Neural cell (in vitro differentiated cells): ENCODE results near the gene ATG2B. TPM values are rescaled to one million over a fixed set of nuclear protein-coding genes. Genes with fewer than 3 reads are reported as not detected.

ENCODE experiments used
- H2AFZ ChIP-seq: fragments of 200-600, 300-800 bp; sonication (generic), shearing (Covaris generic); 2 replicates; pipeline ENCODE4 v1.6.0; 2014; ENCODE audit warnings: low read depth, mild to moderate bottlenecking, antibody characterized with exemption, low read length, moderate library complexity
- H3F3A ChIP-seq: fragments of 200-600 bp; shearing (Covaris generic); 2 replicates; pipeline ENCODE4 v1.6.1; 2016; ENCODE audit warnings: mild to moderate bottlenecking, moderate library complexity, mixed read lengths, antibody characterized with exemption, low read length; ENCODE audit not compliant: insufficient read depth, poor library complexity, severe bottlenecking
- H3K27ac ChIP-seq: fragments of 200-600, 300-800 bp; sonication (generic), shearing (Covaris generic); 2 replicates; pipeline ENCODE4 v1.5.1; 2014; ENCODE audit warnings: mild to moderate bottlenecking, low read length, moderate library complexity
- H3K27me3 ChIP-seq: fragments of 300-800, 200-600 bp; sonication (generic), shearing (Covaris generic); 2 replicates; pipeline ENCODE4 v1.6.0; 2014; ENCODE audit warnings: mild to moderate bottlenecking, low read depth, low read length, moderate library complexity; ENCODE audit not compliant: insufficient read depth
- H3K36me3 ChIP-seq: fragments of 300-800, 200-600 bp; sonication (generic), shearing (Covaris generic); 2 replicates; pipeline ENCODE4 v1.5.1; 2014; ENCODE audit warnings: mild to moderate bottlenecking, antibody characterized with exemption, low read length, moderate library complexity; ENCODE audit not compliant: insufficient read depth
- H3K4me2 ChIP-seq: fragments of 300-800, 200-600 bp; sonication (generic), shearing (Covaris generic); 2 replicates; pipeline ENCODE4 v1.6.0; 2014; ENCODE audit warnings: mild to moderate bottlenecking, low read length
- H3K4me3 ChIP-seq: fragments of 300-800, 200-600 bp; sonication (generic), shearing (Covaris generic); 2 replicates; pipeline ENCODE4 v1.5.1; 2014; ENCODE audit warnings: mild to moderate bottlenecking, low read length, moderate library complexity
- H3K79me2 ChIP-seq: fragments of 200-600 bp; shearing (Covaris generic); replicated peaks from 2 replicates; pipeline ENCODE4 v1.6.0; 2014; ENCODE audit warnings: mild to moderate bottlenecking, low read length, moderate library complexity; ENCODE audit not compliant: insufficient read depth
- H3K9ac ChIP-seq: fragments of 300-800, 200-600 bp; sonication (generic), shearing (Covaris generic); 2 replicates; pipeline ENCODE4 v1.6.1; 2016; ENCODE audit warnings: mild to moderate bottlenecking, low read length, mixed read lengths
- H3K9me2 ChIP-seq: fragments of 200-600 bp; shearing (Covaris generic); 2 replicates; pipeline ENCODE4 v1.6.1; 2016; ENCODE audit warnings: mild to moderate bottlenecking, low read length, mixed read lengths; ENCODE audit not compliant: insufficient read depth
- H3K9me3 ChIP-seq: fragments of 200-600, 300-800 bp; sonication (generic), shearing (Covaris generic); 2 replicates; pipeline ENCODE4 v1.6.1; 2016; ENCODE audit warnings: mild to moderate bottlenecking, mixed run types, low read length, moderate library complexity, mixed read lengths
- H4K20me1 ChIP-seq: fragments of 200-600 bp; shearing (Covaris generic); 2 replicates; pipeline ENCODE4 v1.6.1; 2016; ENCODE audit warnings: mild to moderate bottlenecking, mixed run types; ENCODE audit not compliant: insufficient read depth
- EP300 ChIP-seq: fragments of 450-650 bp; conservative IDR thresholded peaks from 2 replicates; pipeline ENCODE4 v1.6.1; 2014; ENCODE audit warnings: antibody characterized with exemption, mild to moderate bottlenecking, moderate library complexity; ENCODE audit not compliant: poor library complexity, severe bottlenecking
- EZH2 ChIP-seq: fragments of 200-600, 300-800 bp; shearing (Covaris generic), sonication (generic); IDR thresholded peaks from 2 replicates; pipeline ENCODE4 v1.6.1; 2014; ENCODE audit warnings: antibody characterized with exemption, low read length, borderline replicate concordance, mild to moderate bottlenecking; ENCODE audit not compliant: insufficient read depth, poor library complexity, severe bottlenecking
- MXI1 ChIP-seq: fragments of 450-650 bp; conservative IDR thresholded peaks from 2 replicates; pipeline ENCODE4 v1.6.1; 2014; ENCODE audit warnings: antibody characterized with exemption, mild to moderate bottlenecking; ENCODE audit not compliant: poor library complexity, severe bottlenecking
- POLR2AphosphoS5 ChIP-seq: IDR thresholded peaks from 2 replicates; pipeline ENCODE4 v1.6.1; 2012
- RAD21 ChIP-seq: fragments of 450-650 bp; conservative IDR thresholded peaks from 2 replicates; pipeline ENCODE4 v1.6.1; 2014; ENCODE audit warnings: antibody characterized with exemption, mild to moderate bottlenecking, moderate library complexity
- REST ChIP-seq: IDR thresholded peaks from 2 replicates; pipeline ENCODE4 v1.6.1; 2012; ENCODE audit warnings: borderline replicate concordance
- SMC3 ChIP-seq: fragments of 450-650 bp; conservative IDR thresholded peaks from 2 replicates; pipeline ENCODE4 v1.6.1; 2014; ENCODE audit warnings: antibody characterized with exemption, mild to moderate bottlenecking, moderate library complexity; ENCODE audit not compliant: poor library complexity
- TAF1 ChIP-seq: IDR thresholded peaks from 2 replicates; pipeline ENCODE4 v1.6.1; 2012; ENCODE audit warnings: low read depth
- polyA plus RNA-seq: library from polyadenylated mRNA; depleted of rRNA; stranded (reverse); fragments of >200 nt; gene quantifications from 2 replicates; pipeline ENCODE4 v1.2.3, GENCODE V29; 2014
- TF ChIP-seq, protein P1 (sequence below): fragments of 450-650 bp; IDR thresholded peaks from 2 replicates; pipeline ENCODE4 v1.5.1; 2014; ENCODE audit warnings: antibody characterized with exemption, mild to moderate bottlenecking, moderate library complexity; ENCODE audit not compliant: poor library complexity, severe bottlenecking

The ATG2B gene
- polyA plus RNA-seq, 1 donor from 2014 or later = 16.2 TPM

- Histone ChIP-seq H3K27ac (no peak overlapping the region), H3K4me3 (no peak overlapping the region), H4K20me1 (no peaks in the 10 kb centered on the region), H3K27me3 (no peaks in the 10 kb centered on the region), H3F3A (no peaks in the 10 kb centered on the region), H3K9ac (no peak overlapping the region), H2AFZ (no peak overlapping the region), H3K36me3 (no peaks in the 10 kb centered on the region), H3K9me2 (no peaks in the 10 kb centered on the region), H3K4me2 (no peak overlapping the region), H3K79me2 (no peaks in the 10 kb centered on the region), H3K9me3 (no peaks in the 10 kb centered on the region)
- TF ChIP-seq POLR2AphosphoS5 (no peak), REST (no peak), TAF1 (no peak), RAD21 (no peak), EZH2 (no peak), MXI1 (no peak), EP300 (no peak), SMC3 (no peak)
- TF ChIP-seq, protein P1, sequence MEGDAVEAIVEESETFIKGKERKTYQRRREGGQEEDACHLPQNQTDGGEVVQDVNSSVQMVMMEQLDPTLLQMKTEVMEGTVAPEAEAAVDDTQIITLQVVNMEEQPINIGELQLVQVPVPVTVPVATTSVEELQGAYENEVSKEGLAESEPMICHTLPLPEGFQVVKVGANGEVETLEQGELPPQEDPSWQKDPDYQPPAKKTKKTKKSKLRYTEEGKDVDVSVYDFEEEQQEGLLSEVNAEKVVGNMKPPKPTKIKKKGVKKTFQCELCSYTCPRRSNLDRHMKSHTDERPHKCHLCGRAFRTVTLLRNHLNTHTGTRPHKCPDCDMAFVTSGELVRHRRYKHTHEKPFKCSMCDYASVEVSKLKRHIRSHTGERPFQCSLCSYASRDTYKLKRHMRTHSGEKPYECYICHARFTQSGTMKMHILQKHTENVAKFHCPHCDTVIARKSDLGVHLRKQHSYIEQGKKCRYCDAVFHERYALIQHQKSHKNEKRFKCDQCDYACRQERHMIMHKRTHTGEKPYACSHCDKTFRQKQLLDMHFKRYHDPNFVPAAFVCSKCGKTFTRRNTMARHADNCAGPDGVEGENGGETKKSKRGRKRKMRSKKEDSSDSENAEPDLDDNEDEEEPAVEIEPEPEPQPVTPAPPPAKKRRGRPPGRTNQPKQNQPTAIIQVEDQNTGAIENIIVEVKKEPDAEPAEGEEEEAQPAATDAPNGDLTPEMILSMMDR = no peak
These were observed 20.3 kb upstream of the ATG2B start for GRCh38 chr14:96383445-96383844.

DNA sequence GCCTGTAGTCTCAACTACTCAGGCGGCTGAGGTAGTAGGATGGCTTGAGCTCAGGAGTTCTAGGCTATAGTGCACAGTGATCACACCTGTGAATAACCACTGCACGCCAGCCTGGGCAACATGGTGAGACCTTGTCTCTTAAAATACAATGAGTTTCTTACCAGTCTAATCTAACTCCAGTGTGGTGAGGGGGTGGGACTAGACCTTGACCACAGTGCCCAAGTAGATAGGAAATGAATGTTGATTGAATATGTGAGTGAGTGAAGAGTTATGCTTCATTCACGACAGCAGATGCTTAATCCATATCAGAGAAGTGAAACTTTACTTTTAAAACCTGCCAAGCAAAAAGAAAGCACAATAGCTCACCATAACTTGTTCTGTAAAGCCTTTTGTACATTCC lies 17.6 kb upstream of the ATG2B start:
- H3K9me2 ChIP-seq = no peaks in the 10 kb centered on the region
- H3K9me3 ChIP-seq = no peaks in the 10 kb centered on the region
- no peaks in the 10 kb centered on the region for H3K27me3 ChIP-seq
- no peak overlapping the region for H2AFZ ChIP-seq
- H3K79me2 ChIP-seq = peaks cover 11% of the 10 kb centered on the region
- no peak overlapping the region for H3K4me2 ChIP-seq
- no peak overlapping the region for H3K27ac ChIP-seq
- no peaks in the 10 kb centered on the region for H3F3A ChIP-seq
- no peaks in the 10 kb centered on the region for H3K36me3 ChIP-seq
- no peak overlapping the region for H3K4me3 ChIP-seq
- no peaks in the 10 kb centered on the region for H4K20me1 ChIP-seq
- H3K9ac ChIP-seq = no peak overlapping the region
- TF ChIP-seq TAF1 (no peak), EP300 (no peak), RAD21 (no peak), MXI1 (no peak), EZH2 (no peak), POLR2AphosphoS5 (no peak), SMC3 (no peak), REST (no peak)
- TF ChIP-seq, protein P1 = no peak
